ENCODE measurements around the gene SYNPO2. TPM values are rescaled to one million over a fixed set of nuclear protein-coding genes. Genes with fewer than 3 reads are reported as not detected.

Gene SYNPO2
- total and polyA plus RNA-seq, 10 donors = 3.6 to 72.1 (median 29.0) TPM

GRCh38 chr4:119105605-119106004, 217.0 kb downstream of the SYNPO2 start:
- 86 to 94% (median 89%) methylated on average over 1 of the region's 1 CpG for WGBS, 5 donors
- peaks cover 0 to 12% (median 9%) of the 10 kb centered on the region in 6 donors for H3K4me1 ChIP-seq
- intact Hi-C loops (cut with DNase I; ENCODE audit: low total_unique reads) = no loop called here
- no peak overlapping the region for H3K4me3 ChIP-seq
- no peaks in the 10 kb centered on the region for H3K36me3 ChIP-seq
- H3K9me3 ChIP-seq = no peaks in the 10 kb centered on the region
- no peak for DNase-seq
- peaks cover 0 to 3% (median 0%) of the 10 kb centered on the region in 7 donors for H3K27me3 ChIP-seq (replicated peaks in 1 of 7)
- H3K27ac ChIP-seq = peak overlapping the region in 2 of 8 donors; percentile 11 to 22
- TF ChIP-seq POLR2AphosphoS5 (IDR thresholded peaks at IDR 0.05) (no peak), CTCF (IDR thresholded peaks at IDR 0.05 in 8 of 11, conservative IDR thresholded peaks at IDR 0.05 in 3 of 11) (no peak), POLR2A (IDR thresholded peaks at IDR 0.05) (no peak)

- Histone ChIP-seq H3K27me3 (replicated peaks in 1 of 7) (peaks cover 0 to 3% (median 0%) of the 10 kb centered on the region in 7 donors), H3K9me3 (no peaks in the 10 kb centered on the region), H3K4me3 (no peak overlapping the region), H3K4me1 (peaks cover 0 to 12% (median 9%) of the 10 kb centered on the region in 6 donors), H3K27ac (peak overlapping the region in 3 of 8 donors; percentile 3 to 22 (median 11)), H3K36me3 (no peaks in the 10 kb centered on the region)
- TF ChIP-seq POLR2AphosphoS5 (IDR thresholded peaks at IDR 0.05) = no peak
- TF ChIP-seq POLR2A (IDR thresholded peaks at IDR 0.05) = no peak
- TF ChIP-seq CTCF (IDR thresholded peaks at IDR 0.05 in 8 of 11, conservative IDR thresholded peaks at IDR 0.05 in 3 of 11) = no peak
- 60 to 78% (median 64%) methylated on average over 4 of the region's 4 CpGs for WGBS, 5 donors
- no peak for DNase-seq
- intact Hi-C loops (cut with DNase I; ENCODE audit: low total_unique reads) = no loop called here
These were observed 217.7 kb downstream of the SYNPO2 start for GRCh38 chr4:119106036-119107000.

- intact Hi-C loops (cut with DNase I; ENCODE audit: low total_unique reads) = no loop called here
- Histone ChIP-seq H3K4me1 (peaks cover 0 to 18% (median 14%) of the 10 kb centered on the region in 6 donors), H3K27me3 (replicated peaks in 1 of 7) (peaks cover 0 to 3% (median 0%) of the 10 kb centered on the region in 7 donors), H3K9me3 (no peaks in the 10 kb centered on the region), H3K27ac (no peak overlapping the region), H3K36me3 (no peaks in the 10 kb centered on the region), H3K4me3 (no peak overlapping the region)
- no peak for TF ChIP-seq POLR2A (IDR thresholded peaks at IDR 0.05)
- TF ChIP-seq POLR2AphosphoS5 (IDR thresholded peaks at IDR 0.05) = no peak
- no peak for TF ChIP-seq CTCF (IDR thresholded peaks at IDR 0.05 in 8 of 11, conservative IDR thresholded peaks at IDR 0.05 in 3 of 11)
- DNase-seq = no peak
- WGBS, 5 donors = 88 to 100% (median 96%) methylated on average over 2 of the region's 2 CpGs
These were observed 221.5 kb downstream of the SYNPO2 start for GRCh38 chr4:119110121-119110520.

Other genes starting within 250 kb of the SYNPO2 start
- 10 to 100 TPM; 26.6 to 48.3 (median 40.4) TPM for gene METTL14, start 203.5 kb upstream of the SYNPO2 start, total RNA-seq
- 10 to 100 TPM in 1 of 3 donors, 1 to 10 TPM in 2; 7.1 to 10.8 (median 7.9) TPM for gene METTL14, start 203.5 kb upstream of the SYNPO2 start, polyA plus RNA-seq
- gene SEC24D, start 52.7 kb upstream of the SYNPO2 start, total RNA-seq = 10 to 100 TPM; 42.0 to 75.8 (median 65.3) TPM
- gene SEC24D, start 52.7 kb upstream of the SYNPO2 start, polyA plus RNA-seq = 1 to 10 TPM; 5.2 to 9.4 (median 7.0) TPM
- under 1 TPM in 6 of 7 donors, not detected in 1; 0.26 to 0.54 (median 0.34) TPM for gene MYOZ2, start 247.0 kb downstream of the SYNPO2 start, total RNA-seq
- under 1 TPM; 0.41 to 0.43 (median 0.42) TPM for gene MYOZ2, start 247.0 kb downstream of the SYNPO2 start, polyA plus RNA-seq